GM18526 (cell line): ENCODE data around the gene MEGF11.

Source experiments
- POLR2A ChIP-seq: IDR thresholded peaks from 3 replicates; pipeline ENCODE4 v1.6.1; 2011; ENCODE audit not compliant: insufficient read length; ENCODE audit errors: extremely low read depth

The MEGF11 gene

DNA sequence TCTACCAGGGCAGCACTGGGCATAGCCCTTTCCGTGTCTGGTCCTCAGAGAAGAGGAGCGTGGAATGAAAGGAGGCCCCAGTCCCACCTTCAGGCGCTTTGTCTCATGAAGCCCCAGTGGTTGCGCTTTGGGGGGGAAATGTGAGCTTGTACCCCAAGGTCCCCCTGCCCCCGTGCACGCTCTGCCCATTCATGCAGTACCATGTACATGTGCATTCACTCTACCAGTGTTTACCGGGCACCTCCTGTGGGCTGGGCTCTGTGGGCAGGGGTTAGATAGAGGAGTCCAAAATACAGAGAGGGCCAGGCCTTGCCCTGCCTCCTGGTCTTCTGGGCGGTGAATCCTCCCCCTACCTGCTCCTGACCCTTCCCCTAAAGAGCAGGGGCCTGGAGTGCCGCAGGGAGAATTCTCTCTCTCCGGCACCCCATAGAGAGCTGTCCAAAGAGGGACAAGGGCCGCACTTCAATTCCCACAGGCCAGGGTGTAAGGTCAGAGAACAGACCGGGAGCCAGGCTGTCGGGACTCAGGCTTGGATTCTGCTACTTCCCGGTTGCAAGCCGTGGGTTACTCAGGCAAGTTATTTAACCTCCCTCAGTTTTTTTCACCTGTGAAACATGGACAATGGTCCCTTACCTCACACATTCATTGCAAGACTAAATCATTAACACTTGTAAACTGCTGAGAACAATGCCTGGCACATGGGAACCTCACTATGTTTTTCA, 153.4 kb downstream of the MEGF11 start:
- no peak for TF ChIP-seq POLR2A

DNA sequence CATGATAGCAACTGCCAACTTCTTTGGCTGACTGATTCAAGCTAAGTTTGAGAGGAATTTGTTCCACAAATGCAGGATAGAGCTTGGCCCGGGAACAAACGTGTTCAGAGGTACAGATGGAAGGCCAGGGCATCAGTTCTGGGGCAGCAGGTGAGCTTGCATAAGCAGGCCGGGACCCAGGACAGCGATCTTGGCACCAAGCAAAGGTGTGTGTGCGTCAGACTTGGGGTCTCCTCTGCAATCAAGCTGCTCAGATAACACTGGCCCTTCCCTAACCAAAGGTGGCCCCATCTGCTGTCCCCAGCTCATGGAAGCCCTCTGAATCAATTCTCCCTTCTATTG, 155.6 kb downstream of the MEGF11 start:
- TF ChIP-seq POLR2A = no peak

DNA sequence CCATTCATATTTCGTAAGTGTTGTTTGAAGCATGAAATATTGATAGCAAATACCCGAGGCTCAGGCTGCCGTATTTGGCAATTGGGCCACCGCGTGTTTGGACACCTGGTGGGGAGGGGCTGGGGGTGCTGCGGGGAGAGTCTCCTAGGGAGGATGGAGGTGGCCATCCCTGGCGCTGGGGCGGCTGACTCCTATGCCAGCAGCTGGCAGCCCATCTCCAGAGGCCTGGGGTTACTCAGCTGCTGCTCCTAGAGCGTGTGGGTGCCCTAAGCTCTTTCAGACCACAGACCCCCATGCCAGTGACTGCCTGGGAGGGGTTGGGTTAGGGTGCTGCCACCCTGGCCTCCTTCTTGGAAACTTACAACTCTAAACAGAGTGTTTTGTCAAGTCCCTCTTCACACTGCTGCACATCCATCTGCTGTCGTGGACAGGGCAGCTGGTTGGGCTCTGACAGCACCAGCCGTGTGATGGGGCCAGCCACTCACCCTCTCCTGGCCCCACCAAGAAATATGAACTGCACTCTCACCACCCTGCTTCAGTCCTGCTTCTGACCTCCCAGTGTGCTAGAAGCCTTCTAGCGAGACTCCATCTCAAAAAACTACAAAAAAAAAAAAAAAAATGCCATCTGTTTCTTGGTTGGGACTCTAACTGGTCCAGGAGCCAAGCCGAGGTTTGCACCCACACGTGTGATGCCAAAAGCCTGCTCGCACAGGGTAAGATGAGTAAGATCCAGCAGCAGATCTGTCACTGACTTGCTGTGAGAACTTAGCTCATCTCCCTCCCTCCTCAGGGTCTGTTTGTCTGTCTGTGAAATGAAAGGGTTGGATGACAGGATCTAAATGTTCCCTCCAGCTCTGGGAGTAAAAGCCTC, 156.2 kb downstream of the MEGF11 start:
- no peak for TF ChIP-seq POLR2A

DNA sequence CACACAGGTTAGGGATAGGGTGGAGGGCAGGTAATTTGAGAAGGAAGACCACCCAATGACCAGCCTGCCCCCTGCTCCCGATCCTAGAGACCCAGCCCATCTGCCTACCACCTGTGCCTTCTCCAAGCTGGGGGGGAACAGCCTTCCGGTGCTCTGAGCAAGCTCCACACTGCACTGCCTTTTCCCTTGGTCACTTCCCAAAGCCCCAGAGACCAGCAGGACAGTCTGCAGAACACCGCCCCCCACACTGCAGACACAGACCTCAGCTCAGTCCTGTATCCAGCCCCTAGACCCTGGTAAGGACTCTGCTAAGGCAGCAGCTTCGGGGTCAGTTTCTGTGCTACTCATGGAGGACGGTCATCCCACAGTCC, 156.9 kb downstream of the MEGF11 start:
- TF ChIP-seq POLR2A = no peak

DNA sequence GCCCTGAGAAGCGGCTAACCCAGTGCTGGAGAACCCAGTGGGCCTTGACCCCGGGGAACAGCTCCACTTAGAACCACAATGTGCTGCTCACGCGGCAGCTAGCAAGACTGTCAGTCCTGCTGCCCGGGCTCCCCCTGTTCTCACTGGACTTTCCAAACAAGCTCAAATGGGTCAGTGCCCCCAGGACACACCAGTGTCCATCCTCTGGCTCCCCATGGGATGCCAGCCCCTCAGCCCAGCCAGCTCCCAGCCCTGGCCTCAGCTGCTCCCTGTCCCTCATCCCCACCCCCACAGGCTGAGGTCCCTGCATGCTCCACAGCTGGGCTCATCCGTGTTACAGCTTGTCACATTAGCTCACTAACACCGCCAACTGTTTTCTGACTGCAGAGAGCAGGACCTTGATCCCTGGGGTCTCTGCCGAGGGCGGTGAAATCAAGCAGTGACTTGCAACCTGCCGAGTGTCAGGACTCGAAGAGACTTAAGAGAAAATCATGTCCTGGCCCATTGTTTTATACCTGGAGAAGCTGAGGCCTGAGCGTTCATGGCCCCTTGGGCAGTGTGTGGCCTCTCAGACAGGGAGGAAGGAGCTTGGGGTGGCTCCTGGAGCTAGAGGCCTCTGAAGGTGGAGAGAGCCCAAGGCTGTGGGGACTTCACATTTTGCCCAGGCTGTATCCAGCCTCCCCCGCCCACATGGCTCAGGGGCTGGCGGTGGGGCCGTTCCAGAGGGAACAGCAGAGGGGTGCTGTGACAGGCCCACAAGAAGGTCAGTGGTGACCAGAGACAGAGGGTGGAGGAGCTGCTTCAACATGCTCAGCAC, 157.5 kb downstream of the MEGF11 start:
- TF ChIP-seq POLR2A = no peak

DNA sequence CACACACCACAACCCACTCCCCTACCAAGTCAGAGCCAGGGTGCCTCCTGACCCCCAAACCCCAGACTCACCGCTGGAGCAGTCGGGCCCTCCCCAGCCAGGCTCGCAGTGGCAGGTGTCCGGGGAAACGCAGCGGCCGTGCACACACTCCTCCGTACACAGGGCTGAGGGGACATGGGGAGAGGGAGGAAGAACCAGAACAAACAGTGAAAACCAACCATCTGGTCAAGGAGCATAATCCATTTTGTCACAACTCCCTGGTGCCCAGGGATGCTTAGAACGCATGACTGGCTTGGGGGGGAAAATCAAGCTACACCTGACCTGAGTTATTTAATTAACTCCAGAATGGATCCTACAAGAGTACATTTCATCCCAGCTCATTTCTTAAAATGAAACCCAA, 159.2 kb downstream of the MEGF11 start:
- TF ChIP-seq POLR2A = no peak

DNA sequence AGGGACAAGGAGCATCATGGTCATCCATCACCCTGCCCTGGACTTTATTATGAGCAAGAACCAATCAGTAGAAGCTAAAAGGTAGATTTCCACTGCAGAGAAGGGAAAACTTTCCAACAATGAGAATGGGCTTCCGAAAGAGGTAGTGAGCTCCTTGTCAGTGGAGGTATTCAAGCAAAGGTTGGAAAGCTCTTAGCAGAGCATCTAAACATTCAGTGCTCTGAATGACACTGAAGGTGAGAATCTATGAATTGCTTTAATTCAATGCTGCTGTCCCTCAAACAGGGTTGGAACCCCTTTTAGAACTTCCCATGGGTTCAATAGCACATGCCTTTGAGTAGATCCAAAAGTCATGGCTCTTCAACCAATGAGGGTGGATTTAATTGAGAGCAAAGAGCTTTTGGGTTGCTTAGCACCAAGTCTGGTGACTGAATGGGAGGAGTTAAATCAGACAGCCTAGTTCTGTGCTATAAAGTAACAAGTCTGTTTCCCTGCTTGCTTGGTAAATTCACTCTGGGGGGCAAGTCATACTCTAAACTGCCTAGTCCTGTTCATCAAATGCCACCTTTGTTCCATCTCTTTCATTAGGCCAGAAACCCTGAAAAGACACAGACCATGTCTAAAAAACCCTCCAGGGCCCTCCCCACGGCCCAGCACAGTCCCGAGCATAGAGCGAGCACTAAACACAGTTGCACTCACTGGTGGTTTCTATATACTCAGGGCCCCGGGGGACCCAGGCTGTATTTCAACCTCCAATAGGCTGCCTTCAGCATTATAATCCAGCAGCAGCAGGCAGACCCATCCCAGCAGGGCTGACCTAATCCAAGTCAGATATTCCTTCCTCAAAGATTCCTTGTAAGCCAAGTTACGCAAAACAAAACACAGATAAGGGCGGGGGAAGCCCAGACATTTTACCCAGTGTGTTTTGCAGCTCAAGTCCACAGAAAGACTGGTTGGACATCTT, 161.2 kb downstream of the MEGF11 start:
- TF ChIP-seq POLR2A = no peak

DNA sequence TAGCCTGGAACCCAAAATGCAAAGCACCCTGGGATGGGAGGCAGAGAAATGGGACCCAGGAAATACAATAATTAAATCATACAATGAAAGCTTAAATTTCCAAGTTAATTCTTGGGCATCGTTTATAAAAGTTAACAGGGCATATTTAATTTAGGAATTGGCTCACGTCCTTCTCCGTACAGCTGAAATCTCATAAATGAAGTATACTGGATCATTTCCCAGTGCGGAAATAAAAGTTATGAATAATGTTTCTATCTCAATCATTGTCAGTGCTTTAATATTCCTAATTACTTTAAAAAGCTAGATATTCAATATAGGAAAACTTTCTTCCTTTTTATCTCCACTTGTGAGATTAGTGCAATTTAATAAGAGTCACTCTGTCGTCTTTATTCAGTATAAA, 164.0 kb downstream of the MEGF11 start:
- no peak for TF ChIP-seq POLR2A

DNA sequence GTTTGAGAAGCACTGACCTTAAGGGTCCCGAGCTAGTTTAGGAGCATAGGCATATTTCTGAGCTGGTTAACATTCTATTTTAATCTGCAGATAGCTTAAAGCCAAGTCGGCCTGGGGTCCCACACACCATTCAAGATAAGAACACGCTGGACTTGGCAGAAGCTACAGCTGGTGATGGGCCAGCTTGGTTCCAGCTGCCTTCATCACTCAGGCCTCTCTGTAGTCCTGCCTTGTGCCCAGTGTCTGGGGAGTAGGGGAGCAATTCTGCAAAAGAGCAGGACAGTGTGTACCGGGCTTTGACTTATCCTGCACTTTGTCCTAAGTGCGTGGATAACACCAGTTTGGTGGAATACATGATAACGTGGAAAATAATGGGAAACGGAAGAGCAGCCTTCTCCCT, 164.5 kb downstream of the MEGF11 start:
- TF ChIP-seq POLR2A = no peak

DNA sequence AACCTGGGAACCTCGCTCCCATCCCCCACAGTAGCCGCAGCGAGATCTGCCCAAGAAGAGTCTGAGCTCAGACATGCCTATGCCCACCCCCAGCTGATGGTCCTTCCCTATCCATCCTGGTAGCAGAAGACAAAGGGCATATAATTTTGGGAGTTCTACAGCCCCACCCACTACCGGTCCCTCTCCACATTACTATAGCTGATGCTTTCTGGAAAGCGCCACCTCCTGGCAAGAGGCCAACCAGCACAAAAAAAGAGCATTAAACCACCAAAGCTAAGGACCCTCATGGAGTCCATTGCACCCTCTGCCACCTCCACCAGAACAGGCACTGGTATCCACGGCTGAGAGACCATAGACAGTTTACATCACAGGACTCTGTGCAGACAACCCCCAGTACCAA, 168.4 kb downstream of the MEGF11 start:
- TF ChIP-seq POLR2A = no peak

DNA sequence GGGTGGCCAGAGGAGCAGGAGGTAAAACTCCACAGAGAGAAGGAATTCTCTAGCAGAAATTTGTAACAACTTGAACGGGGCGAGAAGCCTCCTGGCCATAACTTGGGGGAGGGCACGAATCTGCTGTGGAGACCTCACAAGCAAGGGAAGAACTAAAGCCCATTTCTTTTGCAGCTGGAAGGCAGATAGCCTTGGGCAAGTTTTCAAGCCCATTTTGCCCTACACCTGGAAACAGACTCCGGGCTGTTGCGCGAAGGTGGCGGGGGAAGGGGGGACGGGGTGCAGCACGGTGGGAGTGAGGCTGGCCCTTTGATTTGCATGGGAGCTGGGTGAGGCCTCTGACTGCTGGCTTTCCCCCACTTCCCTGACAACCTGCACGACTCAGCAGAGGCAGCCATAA, 168.8 kb downstream of the MEGF11 start:
- TF ChIP-seq POLR2A = no peak

DNA sequence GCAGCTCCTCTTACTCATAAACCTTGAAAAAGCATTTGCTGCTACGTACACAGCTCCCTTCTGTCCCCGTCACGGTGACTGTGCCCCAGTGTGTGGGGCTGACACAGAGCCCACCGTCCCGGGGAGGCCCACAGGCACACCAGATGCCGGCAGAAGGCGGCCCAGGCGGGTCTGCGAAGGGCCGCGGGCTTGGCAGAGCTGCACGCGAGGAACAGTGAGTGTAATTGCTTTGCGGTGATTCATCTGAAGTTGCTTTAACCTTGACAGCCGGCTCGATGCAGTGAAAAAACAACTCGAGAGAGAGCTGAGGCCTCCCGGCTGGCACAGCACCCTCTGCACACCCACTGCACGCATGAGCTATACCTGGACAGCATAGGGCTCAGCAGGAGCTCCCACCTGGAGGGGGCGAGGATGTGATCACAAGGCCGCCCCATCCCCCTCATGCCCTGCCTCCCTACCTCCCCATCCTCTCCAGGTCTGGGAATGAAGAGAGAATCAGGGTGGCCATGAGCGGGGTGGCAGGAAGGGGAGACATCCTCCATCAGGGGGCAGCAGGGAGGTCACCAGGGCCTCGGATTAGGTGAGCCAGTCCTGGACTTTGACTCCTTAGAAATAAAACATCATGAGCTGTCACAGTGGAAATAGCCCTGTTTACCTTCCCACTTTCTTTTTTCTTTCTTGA, 172.7 kb downstream of the MEGF11 start:
- no peak for TF ChIP-seq POLR2A

DNA sequence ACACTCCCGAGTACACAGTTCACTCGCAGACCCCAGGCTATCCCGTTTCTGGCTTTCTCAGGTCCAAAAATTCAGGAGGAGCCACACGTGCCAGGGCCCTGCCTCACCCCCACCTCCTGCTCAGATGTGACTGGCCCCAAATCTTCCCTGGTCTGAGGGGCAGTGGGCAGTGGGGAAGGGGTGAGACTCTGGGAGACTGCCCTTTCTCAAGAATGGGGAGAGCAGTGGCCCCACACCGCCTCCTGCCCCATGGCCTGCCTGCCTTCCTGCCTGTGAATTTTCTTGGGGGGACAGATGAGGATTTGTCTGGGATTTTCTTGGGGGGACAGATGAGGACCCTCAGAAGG, 174.6 kb downstream of the MEGF11 start:
- no peak for TF ChIP-seq POLR2A

DNA sequence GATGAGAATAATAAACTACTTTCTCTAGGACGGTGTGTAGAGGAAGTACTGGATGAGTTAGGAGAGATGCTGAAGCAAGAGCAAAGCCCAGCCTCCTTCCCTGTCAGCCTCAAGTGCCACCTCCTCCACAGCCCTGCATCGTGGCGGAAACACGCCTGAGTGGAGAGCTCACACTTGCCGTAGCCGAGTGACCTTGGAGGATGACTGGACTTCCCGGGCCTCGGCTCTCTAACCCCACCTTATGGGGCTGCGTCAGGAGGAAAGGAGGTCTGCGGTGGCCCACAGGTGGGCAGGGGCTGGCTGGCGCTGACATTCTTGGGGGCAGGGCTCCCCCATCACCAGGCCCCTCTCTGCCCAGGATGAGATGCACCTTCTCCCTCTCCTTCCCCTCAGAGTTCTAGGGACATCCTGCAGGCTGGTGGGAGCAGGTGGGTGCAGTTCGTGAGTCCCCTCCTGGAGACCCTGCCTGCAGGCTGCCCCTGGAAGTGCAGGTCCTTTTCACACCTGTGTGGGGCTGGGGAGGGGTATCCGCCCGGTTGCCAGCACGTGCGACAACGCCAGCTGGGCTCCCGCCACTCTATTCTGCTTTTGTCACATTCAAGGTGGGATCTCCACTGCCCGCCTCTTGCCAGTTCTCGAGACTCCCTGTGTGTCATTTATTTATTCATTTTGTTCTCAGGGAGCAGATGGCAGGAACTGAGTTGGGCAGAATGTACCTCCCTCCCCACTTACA, 175.2 kb downstream of the MEGF11 start:
- TF ChIP-seq POLR2A = no peak
